Karpas-422 (cell line): ENCODE results near the gene UBE2Z. TPM values are rescaled to one million over a fixed set of nuclear protein-coding genes. Genes with fewer than 3 reads are reported as not detected.

ENCODE experiments used
- DNase-seq: peaks from one replicate; pipeline ENCODE4 v3.0.0-alpha.2; 2015
- H2AFZ ChIP-seq: fragments of 200-600 bp; sonication (generic); 2 replicates; pipeline ENCODE4 v1.6.1; 2014; ENCODE audit warnings: antibody characterized with exemption, low read length, mixed read lengths
- H3K27ac ChIP-seq: fragments of 200-600 bp; sonication (generic); 2 replicates; pipeline ENCODE4 v1.5.1; 2014; ENCODE audit warnings: mild to moderate bottlenecking, low read length, moderate library complexity
- H3K27me3 ChIP-seq: fragments of 200-600 bp; sonication (generic); 2 replicates; pipeline ENCODE4 v1.6.1; 2014; ENCODE audit warnings: low read length, mixed read lengths
- H3K36me3 ChIP-seq: fragments of 200-600 bp; sonication (generic); 2 replicates; pipeline ENCODE4 v1.6.1; 2014; ENCODE audit warnings: low read length, mixed read lengths; ENCODE audit not compliant: insufficient read depth
- H3K4me1 ChIP-seq: fragments of 200-600 bp; sonication (generic); 2 replicates; pipeline ENCODE4 v1.6.1; 2014; ENCODE audit warnings: mild to moderate bottlenecking, low read length, mixed read lengths
- H3K4me2 ChIP-seq: fragments of 200-600 bp; sonication (generic); 2 replicates; pipeline ENCODE4 v1.6.1; 2014; ENCODE audit warnings: low read length, low read depth, mild to moderate bottlenecking; ENCODE audit not compliant: poor library complexity, severe bottlenecking
- H3K4me3 ChIP-seq: fragments of 200-600 bp; sonication (generic); 2 replicates; pipeline ENCODE4 v1.5.1; 2014; ENCODE audit warnings: mild to moderate bottlenecking, antibody characterized with exemption, low read length, mixed read lengths
- H3K79me2 ChIP-seq: fragments of 200-600 bp; sonication (generic); 2 replicates; pipeline ENCODE4 v1.6.1; 2014; ENCODE audit warnings: mild to moderate bottlenecking, low read length, mixed read lengths
- H3K9ac ChIP-seq: fragments of 200-600 bp; sonication (generic); 2 replicates; pipeline ENCODE4 v1.6.0; 2014; ENCODE audit warnings: low read length
- H3K9me2 ChIP-seq: fragments of 200-600 bp; sonication (generic), shearing (Covaris generic); replicated peaks from 2 replicates; pipeline ENCODE4 v1.6.0; 2014; ENCODE audit warnings: mild to moderate bottlenecking, low read length, moderate library complexity; ENCODE audit not compliant: insufficient read depth
- H3K9me3 ChIP-seq: fragments of 300-700, 200-600 bp; sonication (generic); 2 replicates; pipeline ENCODE4 v1.6.1; 2014; ENCODE audit warnings: low read length, mixed read lengths
- H4K20me1 ChIP-seq: fragments of 200-600 bp; sonication (generic); 2 replicates; pipeline ENCODE4 v1.6.1; 2014; ENCODE audit warnings: mild to moderate bottlenecking, antibody characterized with exemption, low read length, low read depth; ENCODE audit not compliant: insufficient read depth
- total RNA-seq: library from RNA; depleted of rRNA; stranded (reverse); fragments of >200 nt; shearing (Covaris generic); gene quantifications from 2 replicates; pipeline ENCODE4 v1.2.3, GENCODE V29; 2014; ENCODE audit warnings: low replicate concordance

Gene UBE2Z
- total RNA-seq, 1 experiment from 2014 or later: 43.8 TPM

DNA sequence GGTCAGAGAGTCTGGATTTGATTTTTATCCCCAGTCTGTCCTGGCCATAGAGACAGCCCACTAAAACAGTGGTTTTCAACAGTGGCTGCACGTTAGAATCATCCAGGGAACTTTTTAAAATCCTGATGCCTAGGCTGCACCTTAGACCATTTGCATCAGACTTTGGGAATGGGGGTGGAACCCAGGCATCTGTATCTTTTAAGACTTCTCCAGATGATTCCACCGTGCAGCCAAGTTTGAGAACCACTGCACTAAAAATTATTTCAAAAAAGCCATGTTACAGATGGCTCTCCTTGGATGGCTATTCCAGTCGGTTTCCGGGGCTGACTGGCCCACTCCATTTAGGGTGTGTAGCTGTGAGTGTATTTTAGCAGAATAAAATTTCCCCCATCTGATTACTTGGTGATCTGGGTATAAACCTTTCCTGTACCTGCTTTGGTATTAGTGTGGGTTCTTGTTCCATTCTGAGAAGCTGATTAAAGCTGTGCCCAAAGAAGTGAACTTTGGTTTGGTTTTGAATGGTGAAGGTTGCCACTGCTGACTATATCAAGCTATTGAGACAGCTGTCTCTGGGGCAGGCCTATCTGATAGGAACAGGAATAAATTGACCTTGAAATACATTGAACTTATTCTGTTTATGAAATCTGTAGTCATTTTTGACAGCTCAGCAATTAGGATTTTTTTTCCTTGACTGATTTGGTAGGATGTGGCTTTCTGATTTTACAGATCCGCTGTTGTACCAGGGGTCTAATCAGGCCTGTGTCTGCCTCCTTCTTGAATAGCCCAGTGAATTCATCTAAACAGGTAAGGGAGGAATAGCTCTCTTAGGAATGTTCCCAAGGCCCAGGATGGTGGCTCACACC, 14.3 kb upstream of the UBE2Z start:
- H3K9ac ChIP-seq: peak overlapping the region; percentile 94
- H3K4me2 ChIP-seq: peak overlapping the region; percentile 90
- H3K36me3 ChIP-seq: peaks cover 27% of the 10 kb centered on the region; the same call in 1 of the 2 replicates
- peak overlapping the region; percentile 94 for H3K4me3 ChIP-seq
- DNase-seq: peak; percentile 39
- peaks cover 32% of the 10 kb centered on the region for H3K79me2 ChIP-seq
- H3K9me3 ChIP-seq: no peaks in the 10 kb centered on the region
- peaks cover 20% of the 10 kb centered on the region for H3K4me1 ChIP-seq
- H2AFZ ChIP-seq: no peak overlapping the region
- no peaks in the 10 kb centered on the region for H3K9me2 ChIP-seq
- H4K20me1 ChIP-seq: no peaks in the 10 kb centered on the region
- H3K27ac ChIP-seq: no peak overlapping the region
- no peaks in the 10 kb centered on the region for H3K27me3 ChIP-seq

GRCh38 chr17:48894886-48895285, 13.3 kb upstream of the UBE2Z start:
- H3K27me3 ChIP-seq: no peaks in the 10 kb centered on the region
- no peak overlapping the region for H3K4me2 ChIP-seq

DNA sequence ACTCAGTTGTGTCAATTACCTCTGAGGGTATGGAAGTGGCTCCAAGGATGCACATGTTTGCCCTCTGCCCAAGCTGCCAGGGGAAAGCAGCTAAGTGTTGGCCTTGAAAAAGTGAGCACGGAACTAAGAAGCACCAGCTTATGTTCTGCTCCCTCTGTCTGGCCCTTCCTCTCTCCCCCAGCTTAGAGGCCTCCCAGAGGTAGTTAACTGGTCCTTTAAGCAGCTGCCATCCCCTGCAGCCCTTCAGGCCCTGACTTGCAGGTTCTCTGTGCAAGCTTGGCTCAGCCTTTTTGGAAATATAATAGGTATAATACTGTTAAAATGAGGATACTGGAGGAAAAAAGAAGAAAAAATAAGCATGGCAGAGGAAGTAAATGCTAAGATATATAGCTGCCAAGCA, 7.0 kb upstream of the UBE2Z start:
- Histone ChIP-seq H2AFZ (no peak overlapping the region), H4K20me1 (no peaks in the 10 kb centered on the region), H3K27ac (no peak overlapping the region), H3K27me3 (no peaks in the 10 kb centered on the region), H3K9me2 (no peaks in the 10 kb centered on the region), H3K9ac (no peak overlapping the region), H3K9me3 (no peaks in the 10 kb centered on the region), H3K36me3 (peaks cover 7% of the 10 kb centered on the region; the same call in 1 of the 2 replicates), H3K4me3 (no peak overlapping the region), H3K4me2 (no peak overlapping the region), H3K79me2 (no peaks in the 10 kb centered on the region), H3K4me1 (no peaks in the 10 kb centered on the region)
- DNase-seq: no peak

More at GRCh38 chr17:48894886-48895285, 13.3 kb upstream of the UBE2Z start:
- Histone ChIP-seq H3K4me3 (no peak overlapping the region), H3K4me1 (peaks cover 20% of the 10 kb centered on the region), H3K36me3 (peaks cover 27% of the 10 kb centered on the region; the same call in 1 of the 2 replicates), H2AFZ (no peak overlapping the region), H3K9ac (no peak overlapping the region), H4K20me1 (no peaks in the 10 kb centered on the region), H3K79me2 (peaks cover 32% of the 10 kb centered on the region), H3K9me3 (no peaks in the 10 kb centered on the region), H3K27ac (no peak overlapping the region), H3K9me2 (no peaks in the 10 kb centered on the region)
- DNase-seq: peak; percentile 32

GRCh38 chr17:48903401-48903800, 4.8 kb upstream of the UBE2Z start:
- Histone ChIP-seq H2AFZ (no peak overlapping the region), H3K9me2 (no peaks in the 10 kb centered on the region), H3K4me3 (no peak overlapping the region), H3K9me3 (no peaks in the 10 kb centered on the region), H3K4me1 (peaks cover 4% of the 10 kb centered on the region; the same call in 1 of the 2 replicates), H4K20me1 (no peaks in the 10 kb centered on the region), H3K27me3 (no peaks in the 10 kb centered on the region), H3K79me2 (peaks cover 7% of the 10 kb centered on the region), H3K27ac (no peak overlapping the region), H3K4me2 (no peak overlapping the region), H3K36me3 (no peaks in the 10 kb centered on the region), H3K9ac (no peak overlapping the region)
- no peak for DNase-seq

- no peak overlapping the region for H3K4me3 ChIP-seq
- no peaks in the 10 kb centered on the region for H3K9me3 ChIP-seq
- H2AFZ ChIP-seq: no peak overlapping the region
- H3K4me1 ChIP-seq: peaks cover 8% of the 10 kb centered on the region
- H3K27me3 ChIP-seq: no peaks in the 10 kb centered on the region
- DNase-seq: no peak
- H3K79me2 ChIP-seq: peaks cover 14% of the 10 kb centered on the region
- H3K4me2 ChIP-seq: no peak overlapping the region
- no peak overlapping the region for H3K9ac ChIP-seq
- H3K36me3 ChIP-seq: no peaks in the 10 kb centered on the region
- H3K27ac ChIP-seq: no peak overlapping the region
- H4K20me1 ChIP-seq: peaks cover 4% of the 10 kb centered on the region; the same call in 1 of the 2 replicates
- no peaks in the 10 kb centered on the region for H3K9me2 ChIP-seq
Observed at GRCh38 chr17:48904428-48904827, 3.8 kb upstream of the UBE2Z start.

- Histone ChIP-seq H2AFZ (no peak overlapping the region), H3K4me3 (no peak overlapping the region), H4K20me1 (peaks cover 18% of the 10 kb centered on the region; the same call in 1 of the 2 replicates), H3K9me2 (no peaks in the 10 kb centered on the region), H3K27ac (no peak overlapping the region), H3K4me2 (no peak overlapping the region), H3K4me1 (peaks cover 21% of the 10 kb centered on the region), H3K79me2 (peaks cover 31% of the 10 kb centered on the region), H3K9me3 (no peaks in the 10 kb centered on the region), H3K36me3 (peaks cover 13% of the 10 kb centered on the region; the same call in 1 of the 2 replicates), H3K9ac (no peak overlapping the region), H3K27me3 (no peaks in the 10 kb centered on the region)
- DNase-seq: no peak
Observed at GRCh38 chr17:48905987-48906515, 2.2 kb upstream of the UBE2Z start.

- peaks cover 25% of the 10 kb centered on the region; the same call in 1 of the 2 replicates for H4K20me1 ChIP-seq
- peak overlapping the region; percentile 99 for H3K9ac ChIP-seq
- H3K27ac ChIP-seq: peak overlapping the region; percentile 25
- no peaks in the 10 kb centered on the region for H3K9me3 ChIP-seq
- H3K27me3 ChIP-seq: no peaks in the 10 kb centered on the region
- peaks cover 47% of the 10 kb centered on the region for H3K79me2 ChIP-seq
- no peak for DNase-seq
- H3K9me2 ChIP-seq: no peaks in the 10 kb centered on the region
- H3K4me3 ChIP-seq: peak overlapping the region; percentile 65
- peaks cover 28% of the 10 kb centered on the region for H3K4me1 ChIP-seq
- peak overlapping the region; percentile 77 for H3K4me2 ChIP-seq
- peaks cover 28% of the 10 kb centered on the region; the same call in 1 of the 2 replicates for H3K36me3 ChIP-seq
- H2AFZ ChIP-seq: 0 out of 2 replicates have a peak overlapping the region, but pooled peaks have one; percentile 4
Observed at GRCh38 chr17:48907713-48908046, 527 bp upstream of the UBE2Z start.

- Histone ChIP-seq H3K9me3 (no peaks in the 10 kb centered on the region), H3K4me2 (peak overlapping the region; percentile 77), H3K27ac (peak overlapping the region; percentile 75), H3K27me3 (no peaks in the 10 kb centered on the region), H3K36me3 (peaks cover 32% of the 10 kb centered on the region; the same call in 1 of the 2 replicates), H3K9ac (peak overlapping the region; percentile 99), H3K79me2 (peaks cover 58% of the 10 kb centered on the region), H3K4me3 (peak overlapping the region; percentile 65), H2AFZ (no peak overlapping the region), H3K4me1 (peaks cover 28% of the 10 kb centered on the region), H4K20me1 (peaks cover 28% of the 10 kb centered on the region; the same call in 1 of the 2 replicates), H3K9me2 (no peaks in the 10 kb centered on the region)
- peak; percentile 96 for DNase-seq
Observed at GRCh38 chr17:48908853-48909394, 717 bp downstream of the UBE2Z start.
